Sigmoid colon (tissue), 3 donors: ENCODE data around the gene SMARCC1.

ENCODE experiments used
- POLR2A ChIP-seq, 2 donors: fragments of 450-650 bp; IDR thresholded peaks; one replicate each; pipeline ENCODE4 v1.6.1; 2016; ENCODE audit warnings: antibody characterized with exemption in 2 of 2, mild to moderate bottlenecking in 2 of 2, moderate library complexity in 2 of 2
- TF ChIP-seq, protein P1 (sequence below), 4 experiments: fragments of 450-650 bp in 3 of 4; fragments of 200-600 bp in 1 of 4; IDR thresholded peaks; one replicate each; pipeline ENCODE4 v1.5.1; 2016 to 2019; ENCODE audit warnings: antibody characterized with exemption in 4 of 4, mild to moderate bottlenecking in 3 of 4, moderate library complexity in 2 of 4

DNA sequence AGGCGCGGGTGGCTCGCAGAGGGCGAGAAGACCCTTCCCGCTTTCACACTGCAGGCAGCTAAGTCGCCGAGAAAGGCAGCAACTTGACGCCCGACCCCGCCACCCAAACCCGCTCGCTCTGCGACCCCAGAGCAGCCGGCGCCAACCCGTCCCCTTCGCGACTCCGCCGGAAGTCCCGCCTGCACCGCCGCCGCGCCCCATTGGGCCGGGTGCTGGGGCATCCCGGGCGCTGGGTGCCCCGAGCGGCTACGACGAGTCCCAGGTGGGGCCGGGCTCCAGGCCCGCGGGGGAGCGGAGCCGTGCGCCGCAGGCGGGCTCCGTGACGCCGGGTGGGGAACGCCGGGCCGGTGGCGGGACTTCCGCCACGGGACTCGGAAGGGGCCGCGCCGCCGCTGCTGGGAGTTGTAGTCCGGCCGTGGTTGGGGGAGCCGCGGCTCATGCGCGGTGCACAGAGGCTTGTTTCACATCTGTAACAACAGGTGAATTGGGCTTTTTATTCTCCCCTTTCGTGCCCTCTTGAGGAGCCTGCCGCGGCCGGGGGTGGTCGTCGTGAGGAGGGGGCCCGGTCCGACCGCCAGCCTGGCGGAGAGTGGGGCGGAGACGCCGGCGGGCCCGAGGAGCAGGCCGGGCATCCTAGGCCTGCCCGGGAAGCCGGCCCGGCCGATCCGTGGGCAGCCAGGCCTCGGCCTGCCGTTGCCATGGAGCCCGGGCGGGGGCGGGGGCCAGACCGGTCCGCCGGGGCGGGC lies 21.2 kb upstream of the SMARCC1 start, which contains the start of gene DHX30:
- TF ChIP-seq POLR2A (IDR thresholded peaks at IDR 0.05) = peak in 1 of 2 donors; percentile 37
- TF ChIP-seq, protein P1, sequence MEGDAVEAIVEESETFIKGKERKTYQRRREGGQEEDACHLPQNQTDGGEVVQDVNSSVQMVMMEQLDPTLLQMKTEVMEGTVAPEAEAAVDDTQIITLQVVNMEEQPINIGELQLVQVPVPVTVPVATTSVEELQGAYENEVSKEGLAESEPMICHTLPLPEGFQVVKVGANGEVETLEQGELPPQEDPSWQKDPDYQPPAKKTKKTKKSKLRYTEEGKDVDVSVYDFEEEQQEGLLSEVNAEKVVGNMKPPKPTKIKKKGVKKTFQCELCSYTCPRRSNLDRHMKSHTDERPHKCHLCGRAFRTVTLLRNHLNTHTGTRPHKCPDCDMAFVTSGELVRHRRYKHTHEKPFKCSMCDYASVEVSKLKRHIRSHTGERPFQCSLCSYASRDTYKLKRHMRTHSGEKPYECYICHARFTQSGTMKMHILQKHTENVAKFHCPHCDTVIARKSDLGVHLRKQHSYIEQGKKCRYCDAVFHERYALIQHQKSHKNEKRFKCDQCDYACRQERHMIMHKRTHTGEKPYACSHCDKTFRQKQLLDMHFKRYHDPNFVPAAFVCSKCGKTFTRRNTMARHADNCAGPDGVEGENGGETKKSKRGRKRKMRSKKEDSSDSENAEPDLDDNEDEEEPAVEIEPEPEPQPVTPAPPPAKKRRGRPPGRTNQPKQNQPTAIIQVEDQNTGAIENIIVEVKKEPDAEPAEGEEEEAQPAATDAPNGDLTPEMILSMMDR (IDR thresholded peaks at IDR 0.05) = no peak
